NCI-H1694 (cell line): ENCODE data around the gene DDT.
"Not testable (repeated sequence)": the region's sequence is repeated elsewhere in the genome, so short reads cannot be mapped to it uniquely, and the experiment has no call there.

Experiments
- DNase-seq: peaks from one replicate; lab custom pipeline; 2025; lab: John Stamatoyannopoulos, UW

The DDT gene

DNA sequence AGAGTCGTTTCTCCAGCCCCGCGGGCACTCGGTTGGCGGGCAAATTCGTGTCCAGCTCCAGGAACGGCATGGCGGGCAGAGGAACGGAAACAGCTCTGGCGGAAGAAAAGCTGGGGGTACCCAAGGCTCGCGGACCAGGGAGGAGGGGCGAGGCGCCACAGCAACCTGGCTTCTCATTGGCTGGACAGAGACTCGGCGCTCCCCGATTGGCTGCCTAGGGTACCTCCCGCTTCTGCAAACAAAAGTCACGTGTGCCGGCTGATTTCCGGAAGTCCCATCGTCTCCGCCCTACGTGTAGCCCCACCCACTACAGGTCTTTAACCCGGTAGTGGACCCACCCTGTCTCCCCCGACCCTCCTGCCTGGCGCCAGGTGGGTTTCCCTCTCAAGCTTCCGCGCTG lies at the start of gene DDT:
TSS of gene DDT (minus strand) at position 97 of the 400 bp plus-strand sequence. CDS start at position 70, 27 bp downstream.
- DNase-seq: not testable (repeated sequence)

DNA sequence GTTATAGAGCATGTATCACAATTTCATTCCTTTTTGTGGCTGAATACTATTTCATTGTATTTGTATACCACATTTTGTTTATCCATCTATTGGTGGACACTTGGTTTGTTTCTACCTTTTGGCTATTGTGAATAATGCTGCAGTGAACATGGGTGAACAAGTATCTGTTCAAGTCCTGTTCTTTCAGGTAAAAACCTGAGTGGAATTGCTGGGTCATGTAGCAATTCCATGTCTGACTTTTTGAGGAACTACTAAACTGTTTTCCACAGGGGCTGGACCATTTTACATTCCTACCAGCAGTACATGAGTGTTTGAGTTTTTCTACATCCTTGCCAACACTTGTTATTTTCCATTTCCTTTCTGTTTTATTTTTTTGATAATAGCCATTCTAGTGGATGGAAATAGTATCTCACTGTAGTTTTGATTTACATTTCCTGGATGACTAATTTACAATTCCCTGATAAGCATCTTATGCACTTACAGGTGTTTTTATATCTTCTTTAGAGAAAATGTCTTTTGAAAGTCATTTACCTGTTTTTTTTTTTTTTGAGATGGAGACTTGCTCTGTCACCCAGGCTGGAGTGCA lies 49.1 kb upstream of the DDT start:
- no peak for DNase-seq

DNA sequence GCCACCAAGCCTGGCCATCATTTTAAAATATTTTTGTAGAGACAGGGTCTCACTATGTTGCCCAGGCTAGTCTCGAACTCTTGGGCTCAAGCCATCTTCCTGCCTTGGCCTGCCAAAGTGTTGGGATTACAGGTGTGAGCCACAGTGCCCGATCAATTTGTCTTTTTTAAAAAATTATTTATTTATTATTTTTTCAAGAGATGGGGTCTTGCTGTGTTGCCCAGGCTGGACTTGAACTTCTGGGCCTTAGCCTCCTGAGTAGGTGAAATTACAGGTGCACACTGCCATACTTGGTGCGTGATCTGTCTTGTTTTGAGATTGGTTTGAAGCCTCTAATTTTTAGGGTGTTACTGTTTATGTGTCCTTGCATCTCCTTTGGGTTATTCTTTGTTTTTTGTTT lies 47.1 kb upstream of the DDT start:
- DNase-seq: no peak

DNA sequence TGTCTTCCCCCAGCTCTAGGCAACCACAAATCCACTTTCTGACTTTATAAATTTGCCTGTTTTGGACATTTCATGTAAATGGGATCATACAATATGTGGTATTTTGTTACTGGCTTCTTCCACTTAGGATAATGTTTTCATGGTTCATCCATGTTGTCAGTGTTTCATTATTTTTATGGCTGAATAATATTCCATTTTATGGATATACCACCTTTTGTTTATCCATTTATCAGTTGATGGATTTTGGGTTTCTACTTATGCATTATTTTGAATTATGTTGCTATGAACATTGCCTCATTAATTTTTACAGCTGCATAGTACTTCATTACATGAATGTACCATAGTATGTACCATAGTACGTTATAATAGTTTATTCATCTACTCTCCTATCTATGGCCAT lies 41.9 kb upstream of the DDT start:
- DNase-seq: no peak

DNA sequence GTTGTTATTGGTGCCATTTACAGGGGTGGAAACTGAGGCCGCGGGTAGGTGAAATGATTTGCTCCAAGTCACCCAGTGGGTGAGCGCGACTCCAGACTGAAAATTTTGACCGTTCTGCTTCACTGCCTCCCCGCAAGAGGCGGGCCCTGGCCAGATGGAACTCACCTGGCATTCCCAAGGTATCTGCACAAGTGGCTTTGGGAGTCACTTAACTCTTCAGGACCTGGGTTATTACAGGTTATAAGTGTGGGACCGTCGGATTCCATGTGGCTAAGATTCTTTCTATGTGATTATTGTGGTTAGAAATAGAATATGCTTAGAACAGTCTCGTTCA lies 37.5 kb upstream of the DDT start:
- no peak for DNase-seq

DNA sequence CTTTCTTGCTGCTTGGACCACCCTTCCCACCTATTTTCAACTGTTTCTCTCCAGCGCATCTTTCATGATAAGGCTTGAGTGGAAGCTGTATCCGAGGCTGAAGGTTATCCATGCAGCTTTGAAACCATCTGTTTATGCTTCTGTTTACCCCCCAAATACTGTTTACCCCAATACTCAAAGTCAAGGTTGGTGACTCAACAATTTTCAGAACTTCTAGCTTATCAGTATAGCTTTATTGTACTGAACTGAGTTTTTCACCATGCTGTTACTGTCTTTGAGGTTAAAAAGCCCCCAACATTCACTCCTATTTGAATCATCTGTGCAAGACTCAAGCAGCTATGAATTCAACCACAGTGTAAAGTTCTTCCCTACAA lies 35.8 kb upstream of the DDT start:
- DNase-seq: no peak

DNA sequence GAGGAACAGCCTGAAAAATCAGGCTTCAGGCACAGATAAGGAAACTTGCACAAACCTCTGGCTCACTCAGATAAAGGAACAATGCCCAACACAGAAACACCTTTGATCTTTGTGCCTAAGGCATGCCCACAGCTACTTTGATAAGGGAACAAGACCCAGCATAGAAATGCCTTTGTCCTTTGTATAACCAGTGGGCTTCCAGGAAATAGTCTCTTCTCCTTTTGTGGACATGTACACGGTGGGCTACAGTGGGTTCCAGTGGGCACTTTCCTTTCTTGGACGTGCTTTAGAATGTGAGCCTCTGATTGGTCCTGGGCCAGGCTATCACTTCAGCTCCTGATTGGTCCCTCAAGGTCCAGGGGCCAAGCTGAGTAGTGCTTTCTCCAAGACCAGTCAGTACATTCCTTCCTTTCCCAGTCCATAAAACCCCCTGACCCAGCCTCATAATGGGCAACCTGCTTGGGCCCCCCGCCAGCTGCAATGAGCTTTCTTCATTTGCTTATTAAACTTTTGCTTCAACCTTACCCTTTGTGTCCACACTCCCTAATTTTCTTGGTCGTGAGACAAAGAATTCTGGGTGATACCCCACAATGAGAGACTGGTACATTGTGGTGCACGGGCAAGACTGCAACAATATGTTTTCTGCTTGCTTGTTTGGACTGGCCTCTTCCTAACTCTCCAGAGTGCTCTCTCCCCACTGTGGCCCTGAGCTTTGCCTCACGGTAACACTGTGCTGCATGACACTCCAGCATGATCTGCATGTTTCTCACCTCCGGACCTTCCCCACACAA lies 35.2 kb upstream of the DDT start:
- DNase-seq: no peak

DNA sequence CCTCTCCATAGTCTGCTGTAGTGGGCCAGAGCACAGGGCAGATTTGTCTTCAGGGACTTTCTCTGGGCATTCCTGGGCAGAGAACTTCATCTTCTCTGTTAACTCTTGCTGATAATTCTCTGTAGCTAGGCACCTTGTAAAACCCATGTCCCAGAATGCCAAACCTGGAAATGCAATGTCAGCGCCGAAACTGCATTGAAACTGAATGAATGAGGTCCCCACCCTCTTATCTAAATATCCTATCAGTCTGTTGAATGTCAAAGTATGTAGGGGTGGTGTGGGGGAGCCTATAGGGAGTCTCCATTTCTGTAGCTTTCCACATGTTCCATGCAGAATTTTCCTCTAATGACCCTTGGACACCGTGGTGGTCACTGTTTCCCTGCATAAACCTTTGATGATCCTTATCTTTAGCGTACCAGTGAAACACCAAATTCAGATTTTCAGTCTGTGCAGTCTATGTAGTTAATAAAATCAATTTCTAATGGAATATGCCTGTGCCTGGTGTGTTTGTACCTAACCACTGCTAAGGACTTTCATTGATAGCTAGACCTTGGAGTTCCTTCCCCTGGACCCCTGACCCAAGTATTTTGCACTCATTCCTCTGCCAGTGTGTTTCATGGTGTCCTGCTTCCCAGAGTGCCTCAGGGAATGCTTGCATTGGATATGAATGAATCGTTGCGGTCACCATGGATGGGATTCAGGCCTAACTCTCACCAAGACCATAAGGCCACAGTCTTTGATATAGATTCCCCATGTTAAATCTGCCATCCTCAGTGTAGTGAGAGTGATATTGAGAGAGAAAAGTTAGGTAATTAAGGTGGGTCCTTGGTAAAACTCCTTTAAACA lies 34.4 kb upstream of the DDT start:
- no peak for DNase-seq

DNA sequence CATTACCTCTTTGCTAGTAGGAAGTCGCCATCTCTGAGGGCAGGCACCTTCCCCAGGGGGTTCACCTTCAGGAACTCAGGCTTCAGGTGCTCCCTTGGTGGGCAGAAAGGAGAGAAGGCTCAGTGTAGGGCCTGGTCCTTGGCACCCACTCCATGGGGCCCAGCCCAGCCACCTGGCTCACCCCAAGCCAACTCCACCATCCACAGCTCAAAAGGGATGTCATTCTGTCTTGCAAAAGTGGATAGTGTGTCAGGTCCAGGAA lies 33.7 kb upstream of the DDT start:
- no peak for DNase-seq

DNA sequence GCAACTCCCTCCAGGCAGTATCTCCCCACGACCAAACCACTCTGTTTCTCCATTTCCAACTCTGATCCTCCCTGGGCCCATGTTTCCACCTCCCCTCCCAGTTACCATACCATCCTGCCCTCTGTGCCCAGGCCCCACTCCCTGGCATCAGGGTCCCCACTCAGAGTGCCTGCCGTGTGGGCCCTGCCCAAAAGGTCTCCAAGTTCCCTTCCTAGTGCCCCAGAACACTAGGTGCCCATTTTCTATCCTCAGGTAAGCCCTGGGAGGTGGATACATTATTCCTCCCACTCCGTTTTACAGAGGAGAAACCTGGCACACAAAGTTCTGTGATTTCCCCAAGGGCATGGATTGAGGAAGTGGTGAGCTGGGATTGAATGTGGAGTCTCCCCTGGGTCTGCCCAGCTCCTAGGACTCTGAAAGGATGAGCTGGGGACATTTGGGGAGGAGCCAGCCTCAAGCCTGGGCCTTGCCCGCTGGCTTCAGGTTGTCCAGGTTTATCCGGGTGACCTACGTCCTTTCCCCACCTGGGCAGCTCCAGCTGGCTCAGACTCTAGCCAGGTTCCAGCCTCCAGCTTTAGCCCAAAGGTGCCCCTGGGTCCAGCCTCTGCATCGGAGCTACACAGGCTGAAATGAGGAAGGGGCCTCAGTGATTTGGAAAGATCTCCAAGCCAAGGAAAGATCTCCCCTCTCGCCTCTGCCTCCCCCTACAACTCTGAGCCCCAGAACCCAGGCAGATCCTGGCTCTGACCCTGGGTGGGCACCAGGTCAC lies 33.2 kb upstream of the DDT start:
- DNase-seq: no peak

DNA sequence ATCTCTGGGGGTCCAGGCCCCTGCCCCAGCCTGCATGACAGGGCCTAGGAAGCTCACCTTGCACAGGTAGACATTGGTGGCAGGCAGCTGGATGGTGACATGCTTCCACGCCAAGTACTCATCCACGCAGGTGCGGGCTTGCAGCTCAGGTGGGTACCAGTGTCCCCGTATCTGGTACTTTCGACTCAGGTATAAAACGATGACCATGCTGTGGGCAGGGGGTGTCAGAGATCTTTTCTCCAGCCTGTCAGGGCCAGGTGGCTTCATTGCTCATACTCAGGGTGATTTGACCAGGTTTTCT lies 32.6 kb upstream of the DDT start:
- no peak for DNase-seq

DNA sequence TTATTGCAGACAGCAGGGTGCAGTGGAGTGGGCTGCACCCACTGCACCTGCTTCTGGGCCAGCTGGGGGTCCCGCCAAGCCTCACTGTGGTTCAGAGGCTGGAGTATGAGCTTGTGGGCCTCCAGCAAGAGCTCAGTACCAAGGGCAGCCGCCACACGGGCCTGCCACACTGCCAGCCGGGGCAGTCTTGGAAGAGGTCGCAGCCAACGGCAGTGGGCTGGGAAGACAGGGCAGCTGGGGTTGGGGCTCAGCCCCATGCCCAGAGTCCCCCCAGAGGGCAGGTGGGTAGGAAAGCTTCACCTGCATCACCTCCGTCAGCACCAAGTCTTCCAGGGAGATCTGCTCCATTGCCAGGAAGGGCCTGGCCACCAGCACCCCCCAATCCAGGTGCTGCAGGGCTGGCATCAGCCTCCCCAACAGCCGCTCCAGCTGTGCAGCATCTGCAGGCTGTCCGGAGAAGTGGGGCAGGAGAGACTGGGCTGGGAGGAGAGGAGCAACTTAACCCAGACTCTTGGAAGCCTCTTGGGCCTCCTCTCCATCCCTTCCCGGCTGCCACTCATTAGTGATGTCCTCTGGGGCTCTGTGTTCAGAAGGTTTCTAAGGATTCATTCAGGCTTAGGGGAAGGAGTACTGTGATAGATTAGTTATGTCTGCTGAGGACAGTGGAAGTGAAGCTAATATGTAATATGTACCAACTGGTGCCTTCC lies 32.1 kb upstream of the DDT start:
- no peak for DNase-seq

DNA sequence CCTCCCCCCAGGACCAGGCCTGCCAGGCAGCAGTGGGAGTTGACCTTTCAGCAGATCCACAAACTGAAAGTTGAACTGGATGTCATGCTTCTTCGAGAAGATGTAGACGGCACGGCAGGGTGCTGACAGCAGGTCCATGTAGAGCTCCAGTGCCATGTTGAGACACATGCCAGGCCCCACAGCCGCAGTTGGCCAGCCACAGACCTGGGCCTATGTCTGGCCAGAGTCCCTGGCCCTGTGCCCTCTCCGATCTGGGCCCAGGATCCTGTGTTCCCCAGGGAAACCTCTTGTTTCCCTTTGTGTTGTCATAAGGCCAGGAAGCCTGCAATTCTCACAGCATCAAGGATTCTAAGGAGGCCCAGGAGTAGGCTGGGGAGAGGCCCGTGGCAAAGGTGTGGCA lies 31.0 kb upstream of the DDT start, which contains the start of gene GSTT4:
TSS of gene GSTT4 (minus strand) at position 253 of the 400 bp plus-strand sequence. CDS start at position 156, 97 bp downstream.
- DNase-seq: no peak

DNA sequence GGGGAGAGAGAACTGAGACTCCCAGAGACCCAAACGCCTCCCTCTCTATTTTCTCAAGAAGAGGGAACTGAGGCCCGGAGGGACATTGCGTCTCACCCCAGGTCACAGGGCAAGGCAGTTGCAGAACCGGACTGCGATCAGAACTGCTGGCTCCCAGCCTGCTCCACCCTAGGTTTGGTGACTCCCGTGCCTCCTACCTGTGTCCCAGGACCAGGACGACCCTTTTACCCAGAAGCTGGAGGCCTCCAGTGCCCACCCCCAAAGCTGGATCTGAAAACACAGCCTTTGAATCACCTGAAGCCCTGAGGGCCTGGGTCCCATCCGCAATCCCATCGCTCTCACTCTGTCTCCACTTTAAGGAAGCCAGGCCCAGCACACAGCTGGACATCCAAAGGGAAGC lies 29.6 kb upstream of the DDT start:
- no peak for DNase-seq

DNA sequence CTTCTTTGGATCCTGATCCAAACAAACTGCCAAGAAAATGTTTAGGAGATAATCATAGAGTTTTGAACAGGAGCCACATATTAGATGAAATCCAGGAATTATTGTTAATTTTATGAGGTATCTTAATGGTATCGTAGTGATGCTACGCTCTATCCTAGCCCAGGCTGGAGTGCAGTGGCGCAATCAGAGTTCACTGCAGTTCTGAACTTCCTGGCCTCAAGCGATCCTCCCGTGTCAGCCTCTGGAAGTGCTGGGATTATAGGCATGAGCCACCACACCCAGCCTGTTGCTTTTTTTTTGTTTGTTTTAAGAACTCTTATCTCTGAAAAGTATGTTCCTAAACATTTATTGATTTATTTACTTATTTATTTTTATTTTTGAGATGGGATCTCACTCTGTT lies 28.6 kb upstream of the DDT start:
- no peak for DNase-seq

DNA sequence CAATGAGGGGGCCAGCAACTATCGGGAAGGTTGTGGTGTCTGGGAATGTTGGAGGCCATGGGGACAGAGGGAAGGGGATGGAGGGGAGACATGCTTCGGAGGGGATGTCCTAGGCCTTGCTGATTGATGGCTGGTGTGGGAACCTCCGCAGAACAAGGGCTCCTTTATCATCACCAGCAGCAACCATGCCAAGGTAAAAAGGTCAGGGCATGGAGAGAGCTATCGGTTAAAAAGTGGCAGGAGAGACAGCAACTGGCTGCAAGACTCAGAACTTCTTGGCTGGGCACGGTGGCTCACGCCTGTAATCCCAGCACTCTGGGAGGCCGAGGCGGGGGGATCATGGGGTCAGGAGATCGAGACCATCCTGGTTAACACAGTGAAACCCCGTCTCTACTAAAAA lies 28.0 kb upstream of the DDT start:
- DNase-seq: no peak

DNA sequence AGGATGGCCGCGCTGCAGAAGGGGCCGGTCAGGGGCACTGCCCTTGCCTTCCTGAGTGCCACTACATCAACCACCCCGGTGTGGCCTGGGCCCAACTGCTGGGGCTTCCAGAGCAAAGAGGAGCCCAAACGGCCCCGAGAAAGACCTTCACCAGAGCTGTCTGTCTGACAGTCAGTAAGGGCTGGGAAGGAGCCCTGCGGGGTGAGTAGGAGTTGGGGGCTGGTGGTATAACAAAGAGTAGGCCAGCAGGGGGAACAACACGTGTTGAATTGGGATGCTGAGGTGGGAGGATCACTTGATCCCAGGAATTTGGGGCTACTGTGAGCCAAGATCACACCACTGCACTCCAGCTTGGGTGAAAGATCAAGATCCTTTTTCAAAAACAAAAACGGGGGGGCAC lies 27.1 kb upstream of the DDT start:
- no peak for DNase-seq

DNA sequence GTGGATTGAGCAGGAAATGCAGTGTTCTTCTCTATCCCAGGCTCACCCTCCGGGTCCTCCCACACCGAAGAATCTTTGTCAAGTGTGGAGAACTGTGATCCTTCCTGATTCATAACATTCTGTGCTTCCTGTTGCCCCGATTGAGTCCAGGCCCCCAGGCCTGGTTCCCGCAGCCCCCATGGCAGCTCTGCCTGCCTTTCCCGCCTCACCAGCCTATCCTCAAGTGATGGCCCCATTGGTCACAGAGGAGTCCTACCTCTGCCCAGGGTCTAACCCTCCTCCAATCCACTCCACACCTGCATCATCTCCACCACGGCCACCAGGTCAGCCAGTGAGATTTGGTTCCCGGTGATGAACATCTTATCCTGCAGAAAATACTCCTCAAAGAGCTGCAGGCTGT lies 25.5 kb upstream of the DDT start:
- not testable (repeated sequence) for DNase-seq

DNA sequence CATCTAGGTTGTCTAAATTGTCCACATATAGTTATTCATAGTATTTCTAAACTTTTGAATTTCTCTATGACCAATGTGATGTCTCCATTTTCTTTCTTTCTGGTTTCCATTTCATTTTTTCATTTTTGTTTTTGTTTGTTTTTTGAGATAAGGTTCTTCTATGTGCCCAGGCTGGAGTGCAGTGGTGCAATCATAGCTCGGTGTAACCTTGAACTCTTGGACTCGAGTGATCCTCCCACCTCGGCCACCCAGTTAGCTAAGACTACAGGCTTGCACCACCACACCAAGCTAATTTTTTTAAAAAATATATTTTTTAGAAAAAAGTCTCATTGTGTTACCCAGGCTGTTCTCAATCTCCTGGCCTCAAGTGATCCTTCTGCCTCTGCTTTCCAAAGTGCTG lies 22.9 kb upstream of the DDT start:
- DNase-seq: no peak

DNA sequence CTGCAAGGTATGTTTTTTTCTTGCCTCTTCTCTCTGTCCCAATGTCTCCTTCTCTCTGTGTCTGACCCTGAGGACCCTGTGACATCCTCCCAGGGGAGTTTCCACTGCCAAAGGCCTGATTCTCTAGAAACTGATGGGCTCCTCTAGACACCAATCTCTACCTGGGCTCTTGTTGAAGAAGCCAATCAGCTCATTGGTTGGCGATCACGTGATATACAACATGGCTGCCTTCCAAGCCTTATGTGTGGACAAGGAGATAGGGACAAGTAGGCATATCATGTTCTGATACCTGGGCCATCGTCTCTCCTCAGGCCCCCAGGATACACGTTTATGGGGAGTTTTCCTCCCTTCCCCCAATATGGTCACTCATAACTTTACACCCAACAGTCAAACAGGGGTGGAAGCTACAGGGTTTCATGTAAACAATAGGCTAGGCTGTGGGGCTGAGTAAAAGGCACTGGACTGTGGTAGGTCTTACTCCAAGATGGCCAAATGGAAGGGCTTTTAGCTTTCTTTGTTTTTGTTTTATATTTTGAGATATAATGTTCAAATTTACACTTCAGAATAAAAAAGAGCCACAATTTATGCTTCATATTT lies 19.4 kb upstream of the DDT start:
- not testable (repeated sequence) for DNase-seq

DNA sequence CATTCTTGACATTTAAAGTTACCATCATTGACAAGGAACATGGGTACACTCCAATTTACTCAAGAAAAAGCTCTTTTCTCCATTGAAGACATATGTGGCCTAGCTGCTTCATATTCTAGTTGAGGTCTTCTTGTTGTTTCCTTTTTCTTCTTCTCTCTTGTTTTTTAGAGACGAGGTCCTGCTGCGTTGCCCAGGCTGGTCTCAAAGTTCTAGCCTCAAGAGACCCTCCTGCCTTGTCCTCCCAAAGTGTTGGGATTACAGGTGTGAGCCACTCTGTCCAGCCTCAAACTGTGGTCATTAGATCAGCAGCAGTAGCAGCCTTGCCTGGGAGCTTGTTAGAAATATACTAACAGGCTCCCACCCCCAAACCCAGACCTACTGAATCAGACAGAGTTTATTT lies 18.8 kb upstream of the DDT start:
- not testable (repeated sequence) for DNase-seq
